ENCODE data around the gene COIL.
A peak's percentile ranks its signal among the peaks of the same experiment; 100 is the strongest.

Gene COIL

DNA sequence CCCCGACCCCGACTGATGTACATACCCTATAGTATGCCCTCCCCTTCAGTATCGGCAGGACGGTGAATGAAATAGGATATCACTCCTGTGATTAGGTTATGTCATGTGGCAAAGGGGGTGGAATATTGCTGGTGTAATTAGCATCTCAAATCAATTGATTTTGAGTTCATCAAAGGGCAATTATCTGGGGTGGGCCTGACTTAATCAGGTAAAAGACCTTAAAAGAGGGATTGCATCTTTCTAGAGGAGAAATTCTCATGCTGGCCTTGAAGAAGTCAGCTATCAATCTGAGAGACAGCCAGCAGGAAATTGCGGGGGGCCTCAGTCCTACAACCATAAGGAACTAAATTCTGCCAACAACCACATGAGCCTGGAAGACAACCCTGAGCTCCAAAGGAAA lies 57.3 kb downstream of the COIL start:
- DNase-seq: no peak

DNA sequence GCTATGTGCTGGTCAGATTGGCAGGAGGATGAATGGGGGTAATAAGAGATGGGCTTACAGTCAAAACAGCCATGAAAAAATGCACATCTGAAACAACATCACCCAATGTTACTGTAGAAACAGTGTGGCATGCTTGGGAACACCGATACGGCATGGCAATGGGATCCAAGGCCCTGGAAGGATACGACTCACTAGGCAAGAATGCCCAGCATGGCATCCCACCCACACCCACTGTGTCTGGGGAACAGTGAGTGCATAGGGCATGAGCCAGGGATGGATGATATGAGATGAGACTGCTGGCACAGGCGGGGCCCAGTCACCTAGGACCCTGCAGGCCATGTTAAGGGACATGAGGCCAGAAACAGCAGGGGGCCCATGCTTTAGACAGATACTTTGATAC lies 58.5 kb downstream of the COIL start:
- DNase-seq: peak; percentile 50

GRCh38 chr17:56899403-56899802 lies 61.4 kb downstream of the COIL start:
- no peak for DNase-seq

DNA sequence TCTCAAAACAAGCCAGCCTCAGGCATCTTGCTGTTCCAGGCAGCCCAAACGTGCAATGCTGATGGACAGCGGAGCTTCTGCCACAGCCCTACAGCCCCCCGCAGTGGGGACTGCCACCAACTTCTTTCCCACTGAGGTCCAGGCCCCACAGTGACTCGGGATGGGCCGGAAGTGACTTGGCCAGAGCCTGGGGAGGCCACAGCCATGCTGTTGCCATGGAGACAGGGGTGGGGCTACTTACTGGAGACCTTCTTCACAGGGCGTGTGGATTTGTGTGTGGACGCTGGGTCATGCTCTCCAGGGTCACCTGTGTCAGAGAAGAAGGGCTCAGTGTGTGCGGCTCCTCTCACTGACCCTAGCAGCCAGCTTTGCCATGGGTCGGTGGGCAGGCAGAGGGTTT lies 62.0 kb downstream of the COIL start:
- no peak for DNase-seq

DNA sequence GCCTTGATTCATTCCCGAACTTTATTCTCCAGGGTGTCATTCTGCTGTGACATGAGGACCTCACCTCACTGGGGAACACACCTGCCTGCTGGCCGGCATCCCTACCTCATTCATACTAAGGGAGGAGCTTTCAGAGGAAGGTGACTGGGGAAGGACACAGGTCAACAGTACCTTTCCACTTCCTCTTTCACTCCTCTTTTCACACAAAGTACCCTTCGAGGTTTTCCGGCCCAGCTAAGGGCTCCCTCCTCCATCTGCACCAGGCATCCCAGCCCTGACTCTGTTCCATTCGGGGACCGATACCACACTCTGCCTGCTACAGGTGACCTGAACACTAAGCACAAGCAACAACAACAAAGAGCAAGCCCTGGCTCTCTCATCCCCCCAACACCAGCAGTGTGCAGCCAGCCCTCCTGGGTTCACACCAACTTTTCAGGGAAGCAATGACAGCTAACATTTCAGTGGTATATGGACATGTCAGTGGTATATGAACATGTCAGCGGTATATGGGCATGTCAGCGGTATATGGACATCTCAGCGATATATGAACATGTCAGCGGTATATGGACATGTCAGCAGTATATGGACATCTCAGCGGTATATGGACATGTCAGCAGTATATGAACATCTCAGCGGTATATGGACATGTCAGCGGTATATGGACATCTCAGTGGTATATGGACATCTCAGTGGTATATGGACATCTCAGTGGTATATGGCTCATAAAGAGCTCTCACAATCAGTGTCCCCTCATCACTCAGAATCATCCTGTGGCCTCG lies 63.0 kb downstream of the COIL start:
- no peak for DNase-seq

- no peak for DNase-seq
These were observed 63.9 kb downstream of the COIL start for GRCh38 chr17:56896968-56897359.

DNA sequence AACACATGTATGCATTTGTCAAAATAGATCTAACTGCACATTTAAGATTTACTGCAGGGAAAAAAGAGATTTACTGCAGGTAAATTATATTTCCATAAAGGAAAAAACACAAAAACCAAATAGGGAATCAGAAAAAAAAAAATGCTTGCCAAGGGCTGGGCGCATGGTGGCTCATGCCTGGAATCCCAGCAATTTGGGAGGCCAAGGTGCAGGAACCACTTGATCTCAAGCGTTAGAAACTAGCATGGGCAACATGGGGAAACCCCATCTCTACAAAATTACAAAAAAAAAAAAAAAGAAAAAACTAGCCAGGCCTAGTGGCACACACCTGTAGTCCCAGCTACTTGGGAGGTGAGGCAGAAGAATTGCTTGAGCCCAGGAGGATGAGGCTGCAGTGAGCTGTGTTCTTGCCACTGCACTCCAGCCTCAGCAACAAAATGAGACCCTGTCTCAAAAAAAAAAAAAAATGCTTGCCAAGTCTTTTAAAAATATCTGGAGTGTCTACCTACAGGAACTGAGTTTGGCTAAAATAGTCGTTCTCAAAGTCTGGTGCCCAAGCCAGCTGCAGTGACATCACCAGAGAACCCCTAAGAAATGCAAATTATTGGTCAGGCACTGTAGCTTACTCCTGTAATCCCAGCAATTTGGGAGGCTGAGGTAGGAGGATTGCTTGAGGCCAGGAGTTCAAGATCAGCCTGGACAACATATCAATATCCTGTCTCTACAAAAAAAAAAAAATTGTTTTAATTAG lies 64.5 kb downstream of the COIL start:
- DNase-seq: no peak

- no peak for DNase-seq
These were observed 65.9 kb downstream of the COIL start for GRCh38 chr17:56894859-56895455.

GRCh38 chr17:56893503-56893902 lies 67.3 kb downstream of the COIL start:
- DNase-seq: no peak

GRCh38 chr17:56892333-56892732 lies 68.5 kb downstream of the COIL start:
- no peak for DNase-seq

GRCh38 chr17:56891751-56892150 lies 69.1 kb downstream of the COIL start:
- no peak for DNase-seq

- DNase-seq: no peak
These were observed 69.8 kb downstream of the COIL start for GRCh38 chr17:56890906-56891674.

GRCh38 chr17:56890390-56890789 lies 70.5 kb downstream of the COIL start:
- DNase-seq: no peak
